Cortex of kidney (tissue), 1 donor: ENCODE data around the gene NYAP2.

Experiments
- DNase-seq: peaks from one replicate; lab custom pipeline; 2025; lab: John Stamatoyannopoulos, UW

Gene NYAP2

GRCh38 chr2:225559072-225559415 is 159.5 kb downstream of the NYAP2 start:
- no peak for DNase-seq

GRCh38 chr2:225566798-225567197 is 167.3 kb downstream of the NYAP2 start:
- no peak for DNase-seq

DNA sequence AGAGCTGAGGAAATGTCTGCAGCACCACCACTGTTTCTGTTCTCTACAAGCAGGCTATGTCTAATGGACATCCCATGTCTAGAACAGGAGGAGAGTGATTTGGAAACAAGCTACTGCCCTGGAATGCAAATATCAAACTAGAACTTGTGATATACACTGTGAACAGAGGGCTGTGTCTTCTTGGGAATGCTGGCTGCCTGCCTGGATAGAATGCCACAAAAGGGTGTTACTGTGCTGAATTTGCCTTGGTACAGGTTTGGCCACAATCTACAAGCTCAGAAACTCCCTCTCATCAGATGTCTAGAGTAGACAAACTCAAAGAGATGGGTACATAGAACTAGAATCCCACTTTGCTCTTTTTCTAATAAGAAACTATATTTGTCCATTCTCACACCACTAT is 170.5 kb downstream of the NYAP2 start:
- no peak for DNase-seq

DNA sequence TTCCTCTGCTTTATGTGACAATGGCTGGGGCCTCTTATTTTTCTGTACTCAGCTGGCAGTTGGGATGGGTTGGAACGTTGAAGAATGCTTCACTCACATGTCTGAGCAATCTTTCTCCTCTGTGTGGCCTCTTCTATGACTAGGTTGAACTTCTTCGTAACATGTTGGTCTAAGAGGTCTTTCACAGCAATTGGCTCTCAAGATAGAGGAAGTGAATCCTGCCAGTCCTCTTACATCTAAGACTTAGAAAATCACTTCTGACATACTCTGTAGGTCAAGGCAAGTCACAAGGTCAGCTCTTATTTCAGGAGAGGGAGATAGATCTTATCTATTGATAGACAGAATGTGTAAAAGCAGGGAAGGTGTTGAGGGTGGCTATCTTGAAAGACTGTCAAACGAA is 174.1 kb downstream of the NYAP2 start:
- DNase-seq: no peak

- no peak for DNase-seq
Measured at GRCh38 chr2:225574582-225575138, 175.2 kb downstream of the NYAP2 start.

GRCh38 chr2:225581135-225581534 is 181.6 kb downstream of the NYAP2 start:
- no peak for DNase-seq

- no peak for DNase-seq
Measured at GRCh38 chr2:225581906-225582305, 182.4 kb downstream of the NYAP2 start.

DNA sequence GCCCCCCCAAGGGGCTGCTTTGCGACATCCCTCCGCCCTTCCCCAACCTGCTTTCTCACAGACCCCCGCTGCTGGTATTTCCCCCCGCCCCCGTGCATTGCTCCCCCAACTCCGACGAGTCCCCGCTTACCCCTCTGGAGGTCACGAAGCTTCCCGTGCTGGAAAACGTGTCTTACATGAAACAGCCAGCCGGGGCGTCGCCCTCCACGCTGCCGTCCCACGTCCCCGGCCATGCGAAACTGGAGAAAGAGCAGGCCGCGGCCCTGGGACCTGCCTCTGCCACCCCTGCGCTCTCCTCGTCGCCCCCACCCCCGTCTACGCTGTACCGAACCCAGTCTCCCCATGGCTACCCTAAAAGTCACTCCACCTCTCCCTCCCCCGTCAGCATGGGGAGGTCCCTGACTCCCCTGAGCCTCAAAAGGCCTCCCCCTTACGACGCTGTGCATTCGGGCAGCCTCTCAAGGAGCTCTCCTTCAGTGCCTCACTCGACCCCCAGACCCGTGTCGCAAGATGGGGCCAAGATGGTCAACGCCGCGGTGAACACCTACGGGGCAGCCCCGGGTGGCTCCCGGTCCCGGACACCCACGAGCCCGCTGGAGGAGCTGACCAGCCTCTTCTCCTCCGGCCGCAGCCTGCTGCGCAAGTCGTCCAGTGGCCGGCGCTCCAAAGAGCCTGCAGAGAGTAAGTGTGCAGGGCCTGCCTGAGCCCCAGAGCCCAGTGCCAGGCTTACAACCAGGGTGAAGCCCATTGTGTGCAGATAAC is 183.0 kb downstream of the NYAP2 start:
- no peak for DNase-seq

DNA sequence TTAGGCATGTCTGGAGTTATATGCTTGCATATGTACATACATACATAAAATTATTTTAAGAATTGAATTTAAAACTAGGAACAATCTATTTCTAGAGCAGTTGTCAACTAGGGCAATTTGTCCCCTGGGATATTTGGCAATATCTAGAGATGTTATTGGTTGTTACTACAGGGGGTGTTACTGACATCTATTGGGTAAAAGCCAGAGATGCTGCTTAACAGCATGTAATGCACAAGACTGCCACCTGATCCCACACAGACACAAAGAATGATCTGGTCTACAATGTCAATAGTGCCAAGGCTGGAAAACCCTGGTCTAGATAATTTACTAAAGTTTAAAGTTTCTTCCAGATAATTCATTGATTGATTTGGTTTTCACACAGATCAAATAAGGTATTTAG is 185.3 kb downstream of the NYAP2 start:
- DNase-seq: no peak

- no peak for DNase-seq
Measured at GRCh38 chr2:225590932-225591331, 191.4 kb downstream of the NYAP2 start.

- no peak for DNase-seq
Measured at GRCh38 chr2:225597911-225598310, 198.4 kb downstream of the NYAP2 start.

GRCh38 chr2:225598426-225598825 is 198.9 kb downstream of the NYAP2 start:
- no peak for DNase-seq

- no peak for DNase-seq
Measured at GRCh38 chr2:225598897-225599296, 199.4 kb downstream of the NYAP2 start.

DNA sequence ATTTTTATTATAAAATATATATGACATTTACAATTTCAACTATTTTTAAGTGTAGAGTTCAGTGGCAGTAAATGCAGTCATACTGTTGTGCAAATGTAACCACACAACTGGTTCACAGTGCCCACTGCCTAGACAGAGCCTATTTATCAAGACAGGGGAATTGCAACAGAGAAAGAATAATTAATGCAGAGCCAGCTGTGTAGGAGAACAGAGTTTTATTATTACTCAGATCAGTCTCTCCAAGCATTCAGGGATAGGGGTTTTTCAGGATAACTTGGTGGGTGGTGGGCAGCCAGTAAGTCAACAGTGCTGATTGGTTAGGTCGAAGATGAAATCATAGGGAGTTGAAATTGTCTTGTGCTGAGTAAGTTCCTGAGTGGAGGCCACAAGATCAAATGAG is 200.3 kb downstream of the NYAP2 start:
- no peak for DNase-seq

DNA sequence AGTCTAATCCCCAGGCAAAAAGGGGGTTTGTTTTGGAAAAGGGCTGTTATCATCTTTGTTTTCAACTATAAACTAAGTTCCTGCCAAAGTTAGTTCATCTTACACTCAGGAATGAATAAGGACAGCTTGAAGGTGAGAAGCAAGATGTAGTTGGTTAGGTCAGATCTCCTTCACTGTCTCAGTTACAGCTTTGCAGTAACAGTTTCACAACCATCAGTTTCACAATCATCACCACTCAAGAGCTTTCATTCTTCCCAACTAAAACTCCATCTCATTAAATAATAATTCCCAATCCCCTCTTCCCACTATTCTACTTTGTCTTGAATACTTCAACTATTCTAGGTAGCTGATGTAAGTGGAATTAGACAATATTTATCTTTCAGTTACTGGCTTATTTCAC is 200.9 kb downstream of the NYAP2 start:
- no peak for DNase-seq

GRCh38 chr2:225600865-225601264 is 201.4 kb downstream of the NYAP2 start:
- no peak for DNase-seq

GRCh38 chr2:225602205-225602604 is 202.7 kb downstream of the NYAP2 start:
- DNase-seq: no peak

GRCh38 chr2:225608136-225608535 is 208.6 kb downstream of the NYAP2 start:
- no peak for DNase-seq

GRCh38 chr2:225612636-225613035 is 213.1 kb downstream of the NYAP2 start:
- DNase-seq: no peak

DNA sequence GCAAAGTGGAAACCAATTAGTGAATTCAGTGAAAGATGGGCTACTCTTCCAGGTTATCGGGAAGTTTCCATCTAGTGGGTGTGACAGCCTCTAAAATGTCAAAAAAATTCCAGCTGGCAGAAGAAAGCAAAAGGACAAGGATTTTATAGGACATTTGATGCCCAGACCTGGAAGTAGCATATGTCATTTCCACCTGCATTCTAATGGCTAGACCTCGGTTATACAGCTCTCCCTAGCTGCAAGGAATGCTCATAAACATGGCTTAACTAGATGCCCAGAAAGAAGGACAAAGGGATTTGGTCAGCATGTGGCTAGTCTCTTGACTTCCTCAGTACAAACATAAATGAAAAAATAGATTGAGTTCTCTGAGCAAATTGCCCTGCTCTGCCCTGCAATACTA is 215.4 kb downstream of the NYAP2 start:
- no peak for DNase-seq

- DNase-seq: no peak
Measured at GRCh38 chr2:225615514-225615913, 216.0 kb downstream of the NYAP2 start.

- no peak for DNase-seq
Measured at GRCh38 chr2:225616372-225616771, 216.9 kb downstream of the NYAP2 start.

- DNase-seq: no peak
Measured at GRCh38 chr2:225616848-225617247, 217.3 kb downstream of the NYAP2 start.

DNA sequence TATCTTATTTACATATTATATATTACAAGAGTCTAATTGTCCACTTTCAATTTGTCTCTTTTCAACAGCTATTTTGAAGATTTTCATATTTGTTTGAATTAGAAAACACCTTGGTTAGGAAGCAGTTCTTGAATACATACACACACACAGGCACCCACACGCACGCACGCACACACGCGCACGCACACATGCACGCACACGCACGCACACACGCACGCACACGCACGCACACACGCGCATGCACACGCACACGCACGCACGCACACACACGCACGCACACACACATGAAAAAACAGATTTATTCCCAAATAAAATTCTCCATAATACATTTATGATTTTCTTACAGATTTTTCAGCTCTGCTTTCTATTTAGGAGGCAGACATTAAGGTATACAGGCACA is 220.7 kb downstream of the NYAP2 start:
- no peak for DNase-seq
